Activated T-cell treated with anti-CD3 and anti-CD28 coated beads for 48 hours (primary cell): ENCODE results near the gene NDUFS6.

Experiments
- DNase-seq: peaks from one replicate; pipeline ENCODE4 v3.0.0-alpha.2; 2020; ENCODE audit warnings: low read depth

Gene NDUFS6

DNA sequence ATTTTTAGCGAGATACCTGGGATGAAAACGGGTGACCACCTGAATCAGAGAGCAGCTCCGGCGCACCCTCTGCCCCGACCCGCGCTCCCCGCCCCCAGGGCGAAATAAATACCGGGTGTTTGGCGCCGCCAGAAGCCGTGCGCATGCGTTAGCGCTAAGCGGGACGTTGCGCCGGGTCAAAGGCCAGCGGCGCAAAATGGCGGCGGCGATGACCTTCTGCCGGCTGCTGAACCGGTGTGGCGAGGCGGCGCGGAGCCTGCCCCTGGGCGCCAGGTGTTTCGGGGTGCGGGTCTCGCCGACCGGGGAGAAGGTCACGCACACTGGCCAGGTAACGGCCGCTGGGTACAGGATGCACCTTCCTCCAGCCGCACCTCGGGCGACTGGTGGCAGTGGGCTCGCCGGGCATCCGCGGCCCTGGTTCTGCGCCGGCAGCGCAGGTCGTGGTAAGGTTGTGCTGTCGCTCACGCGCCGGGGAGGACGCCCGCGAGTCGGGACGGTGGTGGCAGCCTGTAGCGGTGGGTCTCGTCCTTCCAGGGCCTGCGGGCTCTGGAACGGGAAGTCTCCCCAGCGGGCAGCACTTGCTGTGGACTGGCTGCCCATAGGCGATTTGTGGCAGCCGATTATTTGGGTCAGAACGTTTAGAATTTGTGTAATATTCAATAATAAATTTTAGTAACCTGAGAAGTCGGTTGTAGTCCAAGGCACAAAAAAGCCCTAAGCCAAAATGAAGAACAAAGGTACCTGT is at the start of gene NDUFS6:
NDUFS6 (plus strand) TSS at position 186 of the 745 bp plus-strand sequence; CDS start at position 197, 11 bp downstream.
- DNase-seq, result peak; percentile 76

GRCh38 chr5:1751864-1752822 is 49.1 kb upstream of the NDUFS6 start:
- DNase-seq, result no peak

DNA sequence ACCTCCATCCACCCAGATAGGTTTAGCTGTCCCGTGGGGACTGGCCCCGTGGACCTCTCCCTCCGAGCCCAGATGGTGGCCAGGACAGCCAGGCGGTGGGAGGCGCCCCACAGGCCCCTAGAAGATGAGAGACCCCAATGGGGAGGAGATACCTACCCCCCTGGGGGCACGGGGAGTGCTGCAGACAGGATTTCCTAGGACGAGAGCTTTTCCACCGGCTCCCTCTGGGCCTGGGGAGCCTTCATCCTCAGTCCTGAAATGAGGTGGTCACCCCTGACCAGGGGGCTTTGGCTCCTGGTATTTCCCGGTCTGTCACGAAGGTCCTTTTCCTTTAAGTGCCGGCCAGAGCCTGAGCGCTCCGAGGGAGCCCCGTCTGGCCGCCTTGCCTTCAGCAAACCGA is 48.3 kb upstream of the NDUFS6 start:
- DNase-seq, result no peak

DNA sequence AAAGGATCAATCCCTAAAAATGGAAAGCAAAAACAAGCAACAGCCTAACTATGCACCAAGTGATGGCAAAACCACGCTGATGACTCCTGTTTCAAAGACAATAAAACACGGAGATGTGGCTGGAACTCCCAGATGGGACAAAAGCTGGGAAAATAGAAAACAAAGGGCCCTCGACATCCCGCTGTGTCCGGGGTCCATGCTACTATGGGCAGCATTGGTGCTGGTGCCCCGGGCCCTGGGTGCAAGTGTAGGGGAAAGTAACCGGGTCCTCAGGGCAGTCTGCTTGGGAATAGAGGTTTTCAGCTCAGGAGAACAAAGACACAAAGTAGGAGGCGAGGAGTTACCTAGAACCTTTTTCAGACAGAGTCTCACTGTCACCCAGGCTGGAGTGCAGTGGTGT is 47.7 kb upstream of the NDUFS6 start:
- DNase-seq, result no peak

DNA sequence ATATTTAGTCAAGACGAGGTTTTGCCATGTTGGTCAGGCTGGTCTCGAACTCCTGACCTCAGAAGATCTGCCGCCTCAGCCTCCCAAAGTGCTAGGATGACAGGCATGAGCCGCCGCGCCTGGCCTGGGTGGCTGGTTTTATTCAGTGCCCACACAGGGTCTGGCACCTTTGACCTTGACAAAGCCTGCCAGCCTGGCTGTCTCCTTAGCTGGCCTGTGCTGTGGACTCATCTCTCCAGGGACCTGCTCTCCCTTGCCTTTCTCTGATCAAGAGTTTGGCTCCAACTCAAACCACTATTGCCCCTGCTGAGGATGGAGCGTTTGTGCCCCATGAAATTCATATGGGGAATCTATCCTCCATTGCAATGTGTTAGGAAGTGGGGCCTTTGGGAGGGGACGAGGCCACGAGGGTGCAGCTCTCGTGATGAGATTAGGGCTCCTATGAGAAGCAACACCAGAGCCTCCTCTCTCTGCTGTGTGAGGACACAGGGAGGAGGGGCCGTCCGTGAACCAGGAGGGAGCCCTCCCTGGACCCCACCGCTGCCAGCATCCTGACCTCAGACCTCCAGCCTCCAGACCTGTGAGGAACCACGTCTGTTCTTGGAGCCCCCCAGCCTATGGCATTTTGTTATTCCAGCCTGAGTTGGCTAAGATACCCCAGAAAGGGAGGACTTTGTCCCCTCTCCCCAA is 46.5 kb upstream of the NDUFS6 start:
- no peak for DNase-seq

DNA sequence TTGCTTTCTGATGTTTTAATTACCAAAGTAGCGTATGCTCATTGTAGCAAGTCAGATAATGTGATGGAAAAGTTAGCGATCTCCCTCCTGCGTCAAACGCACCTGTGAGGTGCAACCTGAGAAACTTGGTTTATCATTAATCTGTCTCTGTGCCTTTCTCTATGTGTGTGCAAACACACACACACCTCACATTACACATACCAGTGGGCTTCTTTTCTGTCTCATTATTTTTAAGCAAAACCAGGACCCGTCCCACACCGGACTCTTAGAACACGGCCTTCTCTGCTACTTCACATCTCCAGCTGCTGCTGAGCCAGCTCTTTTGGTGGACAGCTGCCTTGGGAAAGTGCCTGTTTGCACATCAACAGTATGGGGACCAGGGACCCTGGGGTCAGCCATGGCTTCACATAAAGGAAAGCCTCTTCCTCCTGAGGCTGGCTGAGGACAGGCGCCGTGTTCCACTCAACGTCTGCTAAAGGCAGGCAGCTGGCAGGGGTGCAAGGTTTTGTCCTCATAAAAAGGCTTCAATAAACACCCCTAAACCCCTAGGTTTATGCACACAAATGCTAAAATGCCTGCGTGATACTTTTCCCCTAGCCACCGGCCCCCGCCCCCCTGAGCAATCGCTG is 45.8 kb upstream of the NDUFS6 start:
- no peak for DNase-seq

- DNase-seq, result no peak
Measured at GRCh38 chr5:1756481-1756880, 44.7 kb upstream of the NDUFS6 start.

GRCh38 chr5:1757511-1757910 is 43.7 kb upstream of the NDUFS6 start:
- DNase-seq, result no peak

- DNase-seq, result no peak
Measured at GRCh38 chr5:1758574-1758973, 42.6 kb upstream of the NDUFS6 start.

- no peak for DNase-seq
Measured at GRCh38 chr5:1759378-1759970, 41.7 kb upstream of the NDUFS6 start.

DNA sequence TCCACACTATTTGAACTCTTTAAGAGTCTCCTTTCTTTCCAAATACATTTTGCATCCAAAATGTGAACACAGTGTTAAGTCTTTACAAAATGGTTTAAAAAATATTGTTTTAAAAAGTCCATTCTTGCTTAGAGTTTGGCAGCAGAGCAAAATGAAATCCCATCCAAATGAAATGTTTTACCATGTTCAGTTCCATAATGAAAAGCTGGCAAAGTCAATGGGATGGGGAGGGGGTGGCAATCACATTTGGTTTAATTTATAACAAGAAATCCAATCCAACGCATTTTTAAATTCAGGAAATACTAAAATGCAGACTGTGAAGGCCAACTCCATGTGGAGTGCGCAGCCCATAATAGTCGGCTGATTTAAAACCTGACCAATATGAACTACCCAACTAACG is 41.0 kb upstream of the NDUFS6 start:
- DNase-seq, result no peak

DNA sequence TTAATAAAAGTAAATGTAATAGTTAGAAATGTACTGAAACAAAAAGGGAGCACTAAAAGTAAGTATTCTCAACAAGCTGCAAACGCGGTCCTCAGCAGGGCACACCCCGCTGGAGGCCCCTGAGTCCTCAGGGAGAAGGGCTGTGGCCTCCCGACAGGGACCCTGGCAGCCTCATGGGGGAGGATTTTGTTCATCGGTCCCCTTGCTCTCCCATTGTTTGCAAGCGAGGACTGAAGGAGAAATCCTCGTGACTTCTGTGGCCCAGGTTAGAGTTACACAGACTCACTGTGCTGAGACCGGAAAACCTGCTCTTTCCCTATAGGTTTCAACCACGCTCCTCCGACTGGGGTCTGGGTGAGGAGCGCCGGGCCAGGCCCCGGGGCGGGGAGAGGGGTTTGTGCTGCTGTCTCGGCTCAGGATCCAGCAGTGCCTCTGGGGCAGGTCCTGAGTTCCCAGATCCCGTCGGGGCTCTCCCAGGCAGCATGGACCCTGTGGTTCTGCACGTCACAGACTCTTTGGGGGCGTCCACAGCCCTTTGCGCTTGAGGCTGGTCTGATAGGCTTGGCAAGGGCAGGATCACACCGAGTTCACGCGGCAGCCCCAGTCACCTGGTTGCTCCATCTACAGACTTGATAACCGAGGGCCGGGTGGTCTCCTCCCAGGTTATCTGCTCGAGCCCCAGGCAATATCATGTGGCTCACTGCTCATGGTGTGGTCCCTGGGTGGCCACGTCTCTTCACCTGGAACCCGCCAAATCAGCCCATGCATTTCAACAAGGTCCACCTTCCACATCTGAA is 40.4 kb upstream of the NDUFS6 start:
- no peak for DNase-seq

GRCh38 chr5:1761453-1761755 is 39.8 kb upstream of the NDUFS6 start:
- DNase-seq, result no peak

GRCh38 chr5:1762121-1762882 is 38.9 kb upstream of the NDUFS6 start:
- no peak for DNase-seq

GRCh38 chr5:1762883-1763547 is 38.2 kb upstream of the NDUFS6 start:
- no peak for DNase-seq

- no peak for DNase-seq
Measured at GRCh38 chr5:1763548-1763911, 37.7 kb upstream of the NDUFS6 start.

DNA sequence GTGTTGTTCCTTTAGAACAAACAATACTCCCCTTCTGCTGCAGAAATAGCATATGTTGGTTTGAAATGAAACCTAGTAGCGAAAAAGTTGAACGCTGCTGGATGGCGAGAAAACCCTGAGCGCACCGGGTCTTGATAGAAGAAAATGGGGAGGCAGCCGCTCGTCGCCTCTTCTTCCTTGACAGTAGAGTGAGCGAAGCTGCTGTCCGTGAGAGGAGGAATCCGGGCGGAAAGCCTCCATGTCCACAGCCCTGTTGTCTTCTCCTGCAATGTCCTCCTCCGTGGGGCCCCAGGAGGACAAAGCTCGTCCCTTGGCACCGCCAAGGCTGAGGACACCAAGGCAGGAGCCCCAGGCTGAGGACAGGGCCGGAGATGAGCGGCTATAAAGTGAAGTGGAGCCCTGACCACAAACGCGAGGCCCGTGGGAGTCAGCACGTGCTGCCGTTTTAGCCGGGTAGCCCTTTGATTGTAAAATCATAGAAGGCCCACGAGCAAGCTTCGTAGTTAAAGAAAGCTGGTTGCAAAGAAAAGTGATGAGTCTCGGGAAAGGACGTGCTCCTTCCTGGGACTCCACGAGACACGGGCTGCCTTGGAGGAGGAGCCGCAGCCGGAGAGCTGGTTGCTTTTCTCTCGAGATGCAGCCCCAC is 37.1 kb upstream of the NDUFS6 start:
- DNase-seq, result no peak

GRCh38 chr5:1764606-1764960 is 36.6 kb upstream of the NDUFS6 start:
- no peak for DNase-seq

DNA sequence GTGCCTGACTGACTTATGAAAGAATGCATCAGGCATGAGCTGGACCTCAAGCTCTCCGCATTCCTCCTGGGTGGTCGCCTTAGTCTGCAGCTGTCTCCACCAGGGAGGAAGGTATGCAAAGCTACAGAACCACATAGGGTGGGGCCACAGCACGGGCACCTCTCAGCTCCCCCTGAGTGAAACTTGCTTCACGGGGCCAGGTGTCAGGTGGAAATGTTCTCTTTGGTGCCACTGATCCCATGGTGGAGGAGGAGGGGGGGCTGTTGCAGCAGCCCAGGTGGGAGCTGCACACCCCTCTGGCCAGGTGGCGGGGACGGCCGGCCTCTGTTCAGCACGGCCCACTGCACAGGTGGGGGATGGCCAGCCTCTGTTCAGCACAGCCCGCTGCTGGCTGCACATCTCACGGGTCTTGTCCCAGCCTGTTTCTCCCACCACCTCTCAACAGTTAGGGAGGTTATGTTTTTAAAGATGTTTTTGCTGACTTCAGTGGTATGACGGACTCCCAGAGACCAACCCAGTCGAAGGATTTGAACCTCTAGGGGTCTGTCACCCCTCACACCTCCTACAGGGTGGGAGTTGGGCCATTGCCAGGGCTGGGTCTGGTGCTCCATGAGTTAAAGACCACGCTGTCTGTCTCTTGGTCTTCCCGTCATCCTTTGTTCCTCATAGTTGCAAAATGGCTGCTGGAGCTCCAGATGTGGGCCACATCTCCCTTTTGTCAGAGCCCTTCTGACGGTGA is 35.9 kb upstream of the NDUFS6 start:
- no peak for DNase-seq
